Stimulated activated naive CD8-positive, alpha-beta T cell treated with anti-CD3 and anti-CD28 coated beads, Interleukin-15, Interleukin-2, amounts not matched to agents 100 U/mL and 50 U/mL, for 24 hours (primary cell): Measurements from ENCODE around the gene RAB11FIP2.
"Not testable (repeated sequence)": the region's sequence is repeated elsewhere in the genome, so short reads cannot be mapped to it uniquely, and the experiment has no call there.

ENCODE experiments used
- ATAC-seq: fragments of 150-1000 bp; cut with Tn5 transposase; one replicate; pipeline ENCODE4 v1.10.0; 2021
- DNase-seq: peaks from one replicate; pipeline ENCODE4 v3.0.0; 2021

The RAB11FIP2 gene

GRCh38 chr10:118046395-118047156 lies at the start of gene RAB11FIP2:
TSS of gene RAB11FIP2 (minus strand) at chr10:118046941. CDS start at chr10:118046163, 778 bp downstream.
- DNase-seq (peak; percentile 95), ATAC-seq (peak; percentile 94)

- DNase-seq (no peak), ATAC-seq (no peak)
Observed at GRCh38 chr10:118096022-118096421, 49.3 kb upstream of the RAB11FIP2 start.

- ATAC-seq (no peak), DNase-seq (no peak)
Observed at GRCh38 chr10:118092209-118092608, 45.5 kb upstream of the RAB11FIP2 start.

- DNase-seq (no peak), ATAC-seq (no peak)
Observed at GRCh38 chr10:118080817-118081216, 34.1 kb upstream of the RAB11FIP2 start.

- no peak for DNase-seq
- ATAC-seq: no peak
Observed at GRCh38 chr10:118076705-118077104, 30.0 kb upstream of the RAB11FIP2 start.

- no peak for DNase-seq
- no peak for ATAC-seq
Observed at GRCh38 chr10:118072840-118073239, 26.1 kb upstream of the RAB11FIP2 start.

GRCh38 chr10:118067389-118067788 lies 20.6 kb upstream of the RAB11FIP2 start:
- not testable (repeated sequence) for DNase-seq, ATAC-seq

GRCh38 chr10:118062798-118063238 lies 16.1 kb upstream of the RAB11FIP2 start:
- DNase-seq (no peak), ATAC-seq (no peak)

- no peak for DNase-seq
- no peak for ATAC-seq
Observed at GRCh38 chr10:118058371-118058770, 11.6 kb upstream of the RAB11FIP2 start.

- no peak for DNase-seq
- ATAC-seq: no peak
Observed at GRCh38 chr10:118057361-118057760, 10.6 kb upstream of the RAB11FIP2 start.

GRCh38 chr10:118054383-118054782 lies 7.6 kb upstream of the RAB11FIP2 start:
- ATAC-seq (no peak), DNase-seq (no peak)

GRCh38 chr10:118052816-118053215 lies 6.1 kb upstream of the RAB11FIP2 start:
- no peak for DNase-seq
- no peak for ATAC-seq

- DNase-seq (no peak), ATAC-seq (no peak)
Observed at GRCh38 chr10:118047880-118048279, 1.1 kb upstream of the RAB11FIP2 start.

- ATAC-seq (no peak), DNase-seq (no peak)
Observed at GRCh38 chr10:118047157-118047719, 497 bp upstream of the RAB11FIP2 start.

- DNase-seq (peak; percentile 34), ATAC-seq (peak; percentile 14)
Observed at GRCh38 chr10:118045837-118046394, 825 bp downstream of the RAB11FIP2 start.

- ATAC-seq (no peak), DNase-seq (no peak)
Observed at GRCh38 chr10:118045158-118045836, 1.4 kb downstream of the RAB11FIP2 start.

GRCh38 chr10:118042827-118043242 lies 3.9 kb downstream of the RAB11FIP2 start:
- DNase-seq: no peak
- no peak for ATAC-seq

GRCh38 chr10:118042336-118042735 lies 4.4 kb downstream of the RAB11FIP2 start:
- no peak for ATAC-seq

GRCh38 chr10:118041316-118041715 lies 5.4 kb downstream of the RAB11FIP2 start:
- ATAC-seq (no peak), DNase-seq (no peak)

More at GRCh38 chr10:118042336-118042735, 4.4 kb downstream of the RAB11FIP2 start:
- DNase-seq: no peak

GRCh38 chr10:118036281-118036875 lies 10.4 kb downstream of the RAB11FIP2 start:
- ATAC-seq (no peak), DNase-seq (no peak)

GRCh38 chr10:118035354-118036005 lies 11.3 kb downstream of the RAB11FIP2 start:
- ATAC-seq: no peak

GRCh38 chr10:118034791-118035261 lies 11.9 kb downstream of the RAB11FIP2 start:
- ATAC-seq (no peak), DNase-seq (no peak)

More at GRCh38 chr10:118035354-118036005, 11.3 kb downstream of the RAB11FIP2 start:
- DNase-seq: no peak
